Tongue (tissue), 2 donors: Measurements from ENCODE around the gene BUD13. TPM values are rescaled to one million over a fixed set of nuclear protein-coding genes. Genes with fewer than 3 reads are reported as not detected.
A peak's percentile ranks its signal among the peaks of the same experiment; 100 is the strongest.

Experiments used
- DNase-seq: peaks from one replicate; pipeline ENCODE4 v3.0.0-alpha.2; 2015
- total RNA-seq: library from RNA; depleted of rRNA; stranded (reverse); fragments of >200 nt; gene quantifications from one replicate; pipeline ENCODE4 v1.2.3, GENCODE V29; 2014

The BUD13 gene
- total RNA-seq, 1 donor from 2014 or later = 18.7 TPM

GRCh38 chr11:116715383-116715782 is 57.4 kb downstream of the BUD13 start:
- DNase-seq = no peak

- no peak for DNase-seq
These were observed 57.9 kb downstream of the BUD13 start for GRCh38 chr11:116714902-116715301.

GRCh38 chr11:116712428-116712827 is 60.4 kb downstream of the BUD13 start:
- DNase-seq = no peak

- DNase-seq = no peak
These were observed 62.0 kb downstream of the BUD13 start for GRCh38 chr11:116710762-116711161.

GRCh38 chr11:116710001-116710674 is 62.6 kb downstream of the BUD13 start:
- no peak for DNase-seq

- DNase-seq = no peak
These were observed 65.0 kb downstream of the BUD13 start for GRCh38 chr11:116707746-116708145.

- no peak for DNase-seq
These were observed 65.6 kb downstream of the BUD13 start for GRCh38 chr11:116707161-116707629.

- peak; percentile 68 for DNase-seq
These were observed 69.4 kb downstream of the BUD13 start for GRCh38 chr11:116703421-116703820.

- no peak for DNase-seq
These were observed 69.9 kb downstream of the BUD13 start for GRCh38 chr11:116702772-116703385.

- DNase-seq = no peak
These were observed 70.9 kb downstream of the BUD13 start for GRCh38 chr11:116701876-116702275.

GRCh38 chr11:116701297-116701801 is 71.4 kb downstream of the BUD13 start:
- no peak for DNase-seq

GRCh38 chr11:116700586-116701220 is 72.1 kb downstream of the BUD13 start:
- no peak for DNase-seq

Other genes starting within 250 kb of the BUD13 start
- gene ZPR1, start 15.0 kb upstream of the BUD13 start, total RNA-seq = 28.8 TPM
- not detected for gene APOA5, start 18.9 kb upstream of the BUD13 start, total RNA-seq
- not detected for gene APOA4, start 50.3 kb upstream of the BUD13 start, total RNA-seq
- gene APOC3, start 56.9 kb upstream of the BUD13 start, total RNA-seq = not detected
- gene APOA1, start 64.6 kb upstream of the BUD13 start, total RNA-seq = 1.1 TPM